CD4-positive, alpha-beta T cell (primary cell): ENCODE measurements around the gene DHX38. TPM values are rescaled to one million over a fixed set of nuclear protein-coding genes. Genes with fewer than 3 reads are reported as not detected.

Source experiments
- ATAC-seq: fragments of 200-7000 bp; cut with Tn5 transposase; one replicate; pipeline ENCODE4 v1.10.0; 2022; ENCODE audit warnings: mild to moderate bottlenecking; ENCODE audit not compliant: poor library complexity
- CTCF ChIA-PET: fragments of 350-600 bp; sonication (Branson Sonifier 250); formaldehyde crosslinking; loops from one replicate; lab custom pipeline; 2021; ENCODE audit warnings: antibody characterized with exemption, inconsistent platforms; lab: Charles Lee
- POLR2A ChIA-PET: fragments of 350-600 bp; sonication (Branson Sonifier 250); formaldehyde crosslinking; loops from one replicate; lab custom pipeline; 2021; ENCODE audit warnings: antibody characterized with exemption, inconsistent platforms; lab: Charles Lee
- DNase-seq, 14 experiments: peaks; one replicate each; pipeline ENCODE4 v3.0.0-alpha.2; 2013 to 2020; ENCODE audit warnings: mixed read lengths in 2 of 14
- H3K27ac ChIP-seq, 2 donors: one replicate each; pipeline versions ENCODE4 v1.5.1 to v1.7.0; 2013; ENCODE audit warnings: low read length in 2 of 2, low read depth in 1 of 2, mild to moderate bottlenecking in 1 of 2
- H3K27me3 ChIP-seq, 2 experiments: 1 replicate in 1 of 2; 2 replicates in 1 of 2; pipeline versions ENCODE4 v1.6.1 to v1.7.0; 2013; ENCODE audit warnings: low read length in 2 of 2, control low read depth in 1 of 2, mild to moderate bottlenecking in 1 of 2, moderate library complexity in 1 of 2; ENCODE audit not compliant: insufficient read depth in 2 of 2, control insufficient read depth in 1 of 2
- H3K36me3 ChIP-seq: one replicate; pipeline ENCODE4 v1.6.1; 2013; ENCODE audit warnings: low read length, control low read depth; ENCODE audit not compliant: insufficient read depth
- H3K4me1 ChIP-seq: one replicate; pipeline ENCODE4 v1.6.1; 2013; ENCODE audit warnings: low read length, control low read depth; ENCODE audit not compliant: insufficient read depth
- H3K4me3 ChIP-seq: one replicate; pipeline ENCODE4 v1.5.1; 2013; ENCODE audit warnings: mild to moderate bottlenecking, low read length, moderate library complexity
- H3K9me3 ChIP-seq, 2 experiments: 1 replicate in 1 of 2; 2 replicates in 1 of 2; pipeline versions ENCODE4 v1.6.1 to v1.7.0; 2013; ENCODE audit warnings: low read length in 2 of 2, mild to moderate bottlenecking in 2 of 2, control low read depth in 1 of 2, moderate library complexity in 1 of 2; ENCODE audit not compliant: control insufficient read depth in 1 of 2, insufficient read depth in 1 of 2
- H3K27ac Mint-ChIP-seq: one replicate; pipeline ENCODE4 v1.8.0; 2020; ENCODE audit warnings: mixed read lengths
- H3K27me3 Mint-ChIP-seq: one replicate; pipeline ENCODE4 v1.8.0; 2021; ENCODE audit warnings: mixed read lengths
- H3K36me3 Mint-ChIP-seq: one replicate; pipeline ENCODE4 v1.8.0; 2021; ENCODE audit warnings: low read depth, mixed read lengths
- H3K4me1 Mint-ChIP-seq: one replicate; pipeline ENCODE4 v1.8.0; 2021; ENCODE audit warnings: low read depth, mixed read lengths
- H3K4me3 Mint-ChIP-seq: one replicate; pipeline ENCODE4 v1.8.0; 2020; ENCODE audit warnings: mild to moderate bottlenecking, mixed read lengths
- H3K9me3 Mint-ChIP-seq: one replicate; pipeline ENCODE4 v1.8.0; 2020; ENCODE audit warnings: mixed read lengths
- intact Hi-C, 2 experiments: fragments of 100-400 bp; cut with DNase I in 1 of 2; cut with micrococcal nuclease in 1 of 2; formaldehyde crosslinking; loops; one replicate each; pipeline versions ENCODE4 v1.15.1 to v1.9.0; 2023 to 2025; cut with DNase I, micrococcal nuclease
- total RNA-seq, 174 experiments: library from RNA in 2 of 174; stranded (reverse) in 2 of 174; gene quantifications; one replicate each; pipeline ENCODE4 v1.2.3 and lab custom pipeline; 2021 to 2026
- TF ChIP-seq, protein P1 (sequence below): fragments of 200-600 bp; IDR thresholded peaks from one replicate; pipeline ENCODE4 v1.8.0; 2022; ENCODE audit warnings: antibody characterized with exemption, mild to moderate bottlenecking

Gene DHX38
- total RNA-seq, 2 experiments from 2014 or later = 103 to 109 TPM

DNA sequence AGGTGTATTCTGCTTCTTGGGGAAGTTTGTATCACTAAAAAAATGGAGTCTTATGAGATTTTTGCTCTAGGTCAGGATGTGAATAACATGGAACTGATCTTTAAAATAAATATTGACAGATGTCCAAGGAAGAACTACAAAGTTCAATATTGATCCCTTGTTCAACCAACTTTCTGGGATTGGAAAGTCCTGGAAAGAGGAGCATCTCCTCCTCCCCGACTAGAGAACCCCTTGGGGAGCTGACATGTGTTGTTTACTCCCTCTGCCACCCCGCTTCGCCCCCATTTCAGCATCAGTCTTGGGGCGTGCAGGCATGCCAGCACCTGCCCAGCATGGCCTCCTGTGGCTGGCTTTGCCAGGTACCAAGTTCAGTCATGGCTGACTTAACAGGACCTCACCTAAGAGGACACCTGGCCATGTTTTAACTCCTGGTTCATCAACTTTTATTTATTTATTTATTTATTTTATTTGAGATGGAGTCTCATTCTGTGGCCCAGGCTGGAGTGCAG lies 44.5 kb downstream of the DHX38 start:
- intact Hi-C loops = no loop called here
- no peaks in the 10 kb centered on the region for H3K4me1 Mint-ChIP-seq
- H3K27ac Mint-ChIP-seq = no peak overlapping the region
- no peak overlapping the region for H3K27ac ChIP-seq
- H3K4me3 ChIP-seq = no peak overlapping the region
- H3K27me3 Mint-ChIP-seq = no peaks in the 10 kb centered on the region
- no peaks in the 10 kb centered on the region for H3K4me1 ChIP-seq
- H3K36me3 Mint-ChIP-seq = no peaks in the 10 kb centered on the region
- H3K27me3 ChIP-seq = no peaks in the 10 kb centered on the region
- no peak for DNase-seq
- H3K9me3 ChIP-seq = no peaks in the 10 kb centered on the region
- H3K9me3 Mint-ChIP-seq = no peaks in the 10 kb centered on the region
- no peak overlapping the region for H3K4me3 Mint-ChIP-seq
- no peaks in the 10 kb centered on the region for H3K36me3 ChIP-seq
- no peak for ATAC-seq
- CTCF ChIA-PET = no interaction called here
- TF ChIP-seq, protein P1, sequence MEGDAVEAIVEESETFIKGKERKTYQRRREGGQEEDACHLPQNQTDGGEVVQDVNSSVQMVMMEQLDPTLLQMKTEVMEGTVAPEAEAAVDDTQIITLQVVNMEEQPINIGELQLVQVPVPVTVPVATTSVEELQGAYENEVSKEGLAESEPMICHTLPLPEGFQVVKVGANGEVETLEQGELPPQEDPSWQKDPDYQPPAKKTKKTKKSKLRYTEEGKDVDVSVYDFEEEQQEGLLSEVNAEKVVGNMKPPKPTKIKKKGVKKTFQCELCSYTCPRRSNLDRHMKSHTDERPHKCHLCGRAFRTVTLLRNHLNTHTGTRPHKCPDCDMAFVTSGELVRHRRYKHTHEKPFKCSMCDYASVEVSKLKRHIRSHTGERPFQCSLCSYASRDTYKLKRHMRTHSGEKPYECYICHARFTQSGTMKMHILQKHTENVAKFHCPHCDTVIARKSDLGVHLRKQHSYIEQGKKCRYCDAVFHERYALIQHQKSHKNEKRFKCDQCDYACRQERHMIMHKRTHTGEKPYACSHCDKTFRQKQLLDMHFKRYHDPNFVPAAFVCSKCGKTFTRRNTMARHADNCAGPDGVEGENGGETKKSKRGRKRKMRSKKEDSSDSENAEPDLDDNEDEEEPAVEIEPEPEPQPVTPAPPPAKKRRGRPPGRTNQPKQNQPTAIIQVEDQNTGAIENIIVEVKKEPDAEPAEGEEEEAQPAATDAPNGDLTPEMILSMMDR = no peak
- POLR2A ChIA-PET = no interaction called here

DNA sequence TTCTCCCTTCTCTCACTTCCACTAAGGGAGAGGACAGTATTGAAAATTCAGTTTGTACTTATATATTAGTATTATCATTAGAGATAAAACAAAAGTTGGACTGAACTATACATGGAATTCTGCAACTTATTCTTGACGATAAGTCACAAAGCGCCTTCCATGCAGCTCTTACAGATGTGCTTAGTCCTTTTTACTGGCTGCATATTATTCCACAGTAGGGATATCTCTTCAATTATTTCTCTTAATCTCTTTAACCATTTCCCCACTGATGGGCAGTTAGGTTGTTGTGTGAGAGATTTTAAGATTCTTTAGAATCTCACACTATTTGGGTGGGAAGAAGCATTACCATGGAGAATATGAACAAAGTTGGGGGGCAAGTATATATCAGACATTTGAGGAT lies 46.3 kb downstream of the DHX38 start:
- ATAC-seq (no peak), DNase-seq (no peak)
- Histone ChIP-seq H3K9me3 (no peaks in the 10 kb centered on the region), H3K27ac (no peak overlapping the region), H3K27me3 (no peaks in the 10 kb centered on the region), H3K4me3 (no peak overlapping the region), H3K36me3 (no peaks in the 10 kb centered on the region), H3K4me1 (no peaks in the 10 kb centered on the region)
- ChIA-PET POLR2A (no interaction called here), CTCF (no interaction called here)
- Mint-ChIP-seq H3K4me3 (no peak overlapping the region), H3K27me3 (no peaks in the 10 kb centered on the region), H3K27ac (no peak overlapping the region), H3K36me3 (no peaks in the 10 kb centered on the region), H3K9me3 (no peaks in the 10 kb centered on the region), H3K4me1 (no peaks in the 10 kb centered on the region)
- intact Hi-C loops = no loop called here
- TF ChIP-seq, protein P1 = no peak

- CTCF ChIA-PET = no interaction called here
- DNase-seq (no peak), ATAC-seq (no peak)
- no peaks in the 10 kb centered on the region for H3K27me3 ChIP-seq
- TF ChIP-seq, protein P1 = no peak
- no peak overlapping the region for H3K27ac ChIP-seq
- Mint-ChIP-seq H3K36me3 (no peaks in the 10 kb centered on the region), H3K9me3 (no peaks in the 10 kb centered on the region), H3K4me3 (no peak overlapping the region), H3K27ac (no peak overlapping the region), H3K27me3 (no peaks in the 10 kb centered on the region), H3K4me1 (no peaks in the 10 kb centered on the region)
- intact Hi-C loops = no loop called here
- H3K9me3 ChIP-seq = no peaks in the 10 kb centered on the region
- no peak overlapping the region for H3K4me3 ChIP-seq
- H3K36me3 ChIP-seq = no peaks in the 10 kb centered on the region
- POLR2A ChIA-PET = no interaction called here
- no peaks in the 10 kb centered on the region for H3K4me1 ChIP-seq
Measured at GRCh38 chr16:72142476-72142875, 48.8 kb downstream of the DHX38 start.
